ENCODE data around the gene POLR1G. TPM values are rescaled to one million over a fixed set of nuclear protein-coding genes. Genes with fewer than 3 reads are reported as not detected.
A peak's percentile ranks its signal among the peaks of the same experiment; 100 is the strongest.

The POLR1G gene
- total RNA-seq, 1 experiment from 2014 or later = 9.0 TPM

DNA sequence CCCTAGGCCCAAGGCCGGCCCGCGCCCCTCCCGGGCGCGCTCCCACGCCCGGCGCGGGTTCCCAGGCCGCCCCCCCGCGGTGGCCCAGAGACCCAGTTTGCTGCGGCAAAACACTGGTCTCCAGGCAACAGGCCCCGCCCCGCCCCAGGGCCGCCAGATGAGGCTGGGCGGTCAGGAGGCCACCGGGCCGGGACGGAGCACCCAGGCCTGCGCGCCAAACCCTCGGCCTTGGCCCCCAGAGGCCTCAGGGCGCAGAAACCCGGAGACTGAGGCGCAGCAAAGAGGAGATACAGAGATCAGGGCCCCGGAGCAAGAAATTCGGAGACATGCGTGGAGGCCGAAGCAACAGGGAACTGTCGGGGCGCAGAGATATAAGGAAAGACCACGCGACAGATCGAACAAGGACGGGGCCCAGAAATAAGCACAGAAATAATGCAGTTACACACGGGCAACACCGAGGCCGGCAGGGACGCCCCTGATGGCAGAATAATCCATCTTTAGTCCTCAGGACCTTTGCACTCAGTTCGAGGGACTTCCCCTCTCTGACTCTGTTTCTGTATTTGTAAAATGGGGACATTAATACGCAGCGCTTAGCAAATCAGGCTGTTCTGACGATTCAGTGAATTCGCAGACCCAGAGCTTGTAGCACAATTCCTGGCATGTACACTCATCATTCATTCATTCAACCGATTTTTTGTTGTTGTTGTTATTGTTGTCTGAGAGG, 38.0 kb downstream of the POLR1G start:
- no peak for DNase-seq (ENCODE audit: low spot score)

DNA sequence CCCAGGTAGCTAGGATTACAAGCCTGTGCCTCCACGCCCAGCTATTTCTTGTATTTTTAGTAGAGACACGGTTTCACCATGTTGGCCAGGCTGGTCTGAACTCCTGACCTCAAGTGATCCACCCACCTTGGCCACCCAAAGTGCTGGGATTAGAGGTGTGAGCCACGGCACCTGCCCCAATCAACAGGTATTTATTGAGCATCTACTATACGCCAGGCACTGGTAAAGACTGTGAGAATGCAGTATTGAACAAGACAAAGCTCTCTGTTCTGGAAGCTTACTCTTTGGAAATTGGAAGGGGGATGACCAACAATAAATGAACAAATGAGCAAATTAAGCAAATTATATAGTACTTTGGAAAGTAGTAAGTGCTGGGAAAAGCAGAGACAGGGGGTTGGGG, 38.7 kb downstream of the POLR1G start:
- no peak for DNase-seq (ENCODE audit: low spot score)

DNA sequence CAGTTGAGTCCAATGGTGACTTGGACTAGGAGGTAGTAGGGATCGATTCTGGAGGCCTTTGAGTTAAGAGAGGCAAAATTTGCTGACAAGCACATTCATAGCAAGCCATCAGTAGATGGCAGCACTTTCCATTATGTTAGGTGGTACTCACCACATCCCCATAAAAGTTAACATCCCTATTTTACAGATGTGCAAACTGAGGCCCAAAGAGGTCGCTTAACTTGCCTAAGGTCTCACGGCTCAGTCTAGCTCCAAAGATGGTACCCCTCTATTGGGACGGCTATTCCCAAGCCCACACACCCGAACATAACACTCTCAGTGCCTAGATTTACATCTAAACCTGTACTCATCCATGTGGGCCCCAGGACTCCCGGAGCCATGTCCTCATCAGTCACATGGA, 39.9 kb downstream of the POLR1G start:
- DNase-seq (ENCODE audit: low spot score) = no peak

DNA sequence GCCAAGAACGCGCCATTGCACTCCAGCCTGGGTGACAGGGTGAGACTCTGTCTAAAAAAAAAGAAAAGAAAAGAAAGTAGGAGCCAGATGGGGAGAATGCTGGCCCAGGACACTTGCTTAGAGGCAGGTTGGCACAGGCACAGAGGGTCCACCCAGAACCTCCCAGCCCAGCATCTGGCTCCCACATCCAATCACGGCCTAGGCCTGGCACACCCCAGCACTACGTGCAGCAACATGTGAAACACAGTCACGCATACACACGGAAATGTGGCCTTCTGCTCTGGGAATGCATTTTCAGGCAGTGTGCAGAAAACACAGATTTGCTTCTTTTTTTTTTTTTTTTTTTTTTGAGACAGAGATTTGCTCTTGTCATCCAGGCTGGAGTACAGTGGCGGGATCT, 40.5 kb downstream of the POLR1G start:
- no peak for DNase-seq (ENCODE audit: low spot score)

- no peak for DNase-seq (ENCODE audit: low spot score)
Measured at GRCh38 chr19:45448425-45448756, 41.9 kb downstream of the POLR1G start.

GRCh38 chr19:45448887-45449299, 42.4 kb downstream of the POLR1G start:
- DNase-seq (ENCODE audit: low spot score) = peak; percentile 39

DNA sequence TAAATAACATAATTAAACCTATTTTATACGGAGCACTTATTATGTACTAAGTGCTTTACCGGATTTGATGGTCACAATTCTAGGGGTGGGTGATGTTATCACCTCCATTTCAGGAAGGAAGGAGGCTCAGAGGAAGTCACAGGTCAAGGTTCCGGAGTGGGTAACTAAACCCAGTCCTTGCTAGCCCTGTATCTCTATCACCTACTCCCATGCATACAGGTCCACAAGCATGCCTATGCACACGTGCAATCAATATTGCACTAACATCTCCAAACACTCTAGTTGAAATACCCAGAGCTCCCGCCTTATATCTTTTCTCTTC, 43.5 kb downstream of the POLR1G start:
- no peak for DNase-seq (ENCODE audit: low spot score)

DNA sequence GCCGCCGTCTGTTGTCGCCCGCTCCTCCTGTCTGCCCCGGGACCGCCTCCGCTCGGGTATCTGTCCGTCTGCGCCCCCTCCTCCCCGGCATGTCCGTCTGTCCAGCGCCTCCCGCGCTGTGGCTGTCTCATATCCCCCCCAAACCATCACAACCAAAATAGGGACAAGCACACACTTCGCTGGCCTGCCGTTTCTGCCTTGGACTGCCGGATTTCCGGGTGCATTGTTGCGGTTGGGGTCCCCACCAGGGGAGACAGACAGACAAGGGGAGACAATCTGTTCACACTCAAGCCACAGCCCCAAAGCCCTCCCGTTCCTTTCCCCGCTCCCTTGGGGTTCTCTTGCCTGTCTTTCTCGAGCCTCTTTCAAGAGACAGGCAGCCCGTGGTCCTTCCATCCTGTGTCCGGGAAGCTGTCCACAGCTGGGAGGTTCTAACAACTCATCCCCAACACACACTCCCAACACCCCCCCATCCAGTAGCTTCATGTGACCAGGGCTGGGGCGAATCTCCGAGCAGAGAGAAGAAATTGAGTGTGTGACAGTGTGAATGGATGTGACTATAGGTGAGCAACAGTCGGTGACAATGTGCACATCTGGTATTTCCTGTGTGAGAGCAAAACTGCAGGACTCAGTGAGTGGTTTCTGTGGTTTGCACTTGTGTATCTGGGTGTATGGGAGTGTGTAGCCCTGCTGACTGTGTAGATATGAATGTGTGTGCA, 44.8 kb downstream of the POLR1G start:
- DNase-seq (ENCODE audit: low spot score) = no peak

GRCh38 chr19:45451850-45452387, 45.5 kb downstream of the POLR1G start:
- DNase-seq (ENCODE audit: low spot score) = no peak

GRCh38 chr19:45455707-45456499, 49.5 kb downstream of the POLR1G start:
- peak; percentile 94 for DNase-seq (ENCODE audit: low spot score)

- DNase-seq (ENCODE audit: low spot score) = no peak
Measured at GRCh38 chr19:45456500-45456815, 50.0 kb downstream of the POLR1G start.

DNA sequence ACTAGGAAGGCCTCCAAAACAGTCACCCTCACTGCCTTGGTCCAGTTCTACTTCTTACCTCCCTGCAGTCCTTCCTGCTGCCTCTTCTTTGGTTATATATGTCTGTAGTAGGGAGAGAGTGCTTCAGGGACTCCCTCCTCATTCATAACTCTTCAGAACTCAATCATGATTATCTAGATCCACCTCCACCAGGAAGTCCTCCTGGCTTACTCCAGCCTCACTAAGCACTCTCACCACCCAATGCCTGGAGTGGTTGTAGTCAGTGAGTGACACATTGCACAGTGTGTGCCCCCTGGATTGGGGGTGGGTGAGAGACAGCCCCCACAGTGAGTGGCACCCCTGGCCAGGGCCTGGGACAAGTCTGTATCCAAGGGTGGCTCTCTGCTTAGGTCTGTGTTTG, 51.3 kb downstream of the POLR1G start:
- no peak for DNase-seq (ENCODE audit: low spot score)

Other genes with a start within 250 kb of the POLR1G start
- gene NKPD1, start 245.7 kb upstream of the POLR1G start, total RNA-seq (2014; rRNA removed; shearing (Covaris generic)) = 0.19 TPM in 1 of 2 replicates, not detected in the other
- 8.9 and 14.5 TPM in 2 replicates for gene TRAPPC6A, start 228.4 kb upstream of the POLR1G start, total RNA-seq (2014; rRNA removed; shearing (Covaris generic))
- gene BLOC1S3, start 227.9 kb upstream of the POLR1G start, total RNA-seq (2014; rRNA removed; shearing (Covaris generic)) = 2.1 and 5.3 TPM in 2 replicates
- gene EXOC3L2, start 161.2 kb upstream of the POLR1G start, total RNA-seq (2014; rRNA removed; shearing (Covaris generic)) = not detected in 2 replicates
- gene MARK4, start 155.4 kb upstream of the POLR1G start, total RNA-seq (2014; rRNA removed; shearing (Covaris generic)) = 3.7 and 5.0 TPM in 2 replicates
- not detected in 2 replicates for gene CKM, start 83.8 kb upstream of the POLR1G start, total RNA-seq (2014; rRNA removed; shearing (Covaris generic))
- 0.72 TPM in 1 of 2 replicates, not detected in the other for gene KLC3, start 65.9 kb upstream of the POLR1G start, total RNA-seq (2014; rRNA removed; shearing (Covaris generic))
- gene ERCC2, start 36.1 kb upstream of the POLR1G start, total RNA-seq (2014; rRNA removed; shearing (Covaris generic)) = 4.6 and 8.3 TPM in 2 replicates
- 0.14 and 1.1 TPM in 2 replicates for gene PPP1R13L, start 1.6 kb upstream of the POLR1G start, total RNA-seq (2014; rRNA removed; shearing (Covaris generic))
- gene ERCC1, start 17.3 kb downstream of the POLR1G start, total RNA-seq (2014; rRNA removed; shearing (Covaris generic)) = 49.3 and 84.0 TPM in 2 replicates
- gene FOSB, start 61.4 kb downstream of the POLR1G start, total RNA-seq (2014; rRNA removed; shearing (Covaris generic)) = 1.2 TPM in 1 of 2 replicates, not detected in the other
- gene RTN2, start 90.4 kb downstream of the POLR1G start, total RNA-seq (2014; rRNA removed; shearing (Covaris generic)) = 3.5 and 6.1 TPM in 2 replicates
- gene PPM1N, start 91.8 kb downstream of the POLR1G start, total RNA-seq (2014; rRNA removed; shearing (Covaris generic)) = 0.21 and 1.1 TPM in 2 replicates
- 29.1 and 43.5 TPM in 2 replicates for gene VASP, start 100.8 kb downstream of the POLR1G start, total RNA-seq (2014; rRNA removed; shearing (Covaris generic))
- gene OPA3, start 178.2 kb downstream of the POLR1G start, total RNA-seq (2014; rRNA removed; shearing (Covaris generic)) = 4.8 and 5.3 TPM in 2 replicates
- gene GPR4, start 195.6 kb downstream of the POLR1G start, total RNA-seq (2014; rRNA removed; shearing (Covaris generic)) = not detected in 2 replicates
- gene EML2, start 232.8 kb downstream of the POLR1G start, total RNA-seq (2014; rRNA removed; shearing (Covaris generic)) = 5.1 and 11.7 TPM in 2 replicates

Measured in H4 (cell line).